Activated CD4-positive, alpha-beta memory T cell treated with anti-CD3 and anti-CD28 coated beads, Interleukin-2, amount 10 ng/mL, durations not matched to agents 7 days and 5 days (primary cell): Measurements from ENCODE around the gene CCNY. TPM values are rescaled to one million over a fixed set of nuclear protein-coding genes. Genes with fewer than 3 reads are reported as not detected.
A peak's percentile ranks its signal among the peaks of the same experiment; 100 is the strongest.

Experiments used
- CTCF ChIA-PET: fragments of 350-600 bp; sonication (Branson Sonifier 250); formaldehyde crosslinking; loops from one replicate; lab custom pipeline; 2021; ENCODE audit warnings: antibody characterized with exemption, inconsistent platforms; lab: Charles Lee
- POLR2A ChIA-PET: fragments of 350-600 bp; sonication (Branson Sonifier 250); formaldehyde crosslinking; loops from one replicate; lab custom pipeline; 2021; ENCODE audit warnings: antibody characterized with exemption; lab: Charles Lee
- DNase-seq: peaks from one replicate; pipeline ENCODE4 v3.0.0-alpha.2; 2020
- H3K27ac Mint-ChIP-seq: one replicate; pipeline ENCODE4 v1.8.0; 2021; ENCODE audit warnings: mild to moderate bottlenecking, mixed read lengths
- H3K27me3 Mint-ChIP-seq: one replicate; pipeline ENCODE4 v1.8.0; 2021; ENCODE audit warnings: mixed read lengths
- H3K36me3 Mint-ChIP-seq: one replicate; pipeline ENCODE4 v1.8.0; 2021; ENCODE audit warnings: low read depth, mixed read lengths
- H3K4me1 Mint-ChIP-seq: one replicate; pipeline ENCODE4 v1.8.0; 2021; ENCODE audit warnings: mixed read lengths
- H3K4me3 Mint-ChIP-seq: one replicate; pipeline ENCODE4 v1.8.0; 2021; ENCODE audit warnings: mild to moderate bottlenecking, mixed read lengths
- H3K9me3 Mint-ChIP-seq: one replicate; pipeline ENCODE4 v1.8.0; 2021; ENCODE audit warnings: mixed read lengths
- total RNA-seq, 2 experiments: library from RNA; stranded (reverse); gene quantifications; one replicate each; pipeline ENCODE4 v1.2.3, GENCODE V29; 2021

Gene CCNY
- total RNA-seq, 2 experiments from 2014 or later, result 49.3 to 56.7 TPM

GRCh38 chr10:35563261-35563891, 227.1 kb downstream of the CCNY start:
- Mint-ChIP-seq H3K27me3 (no peaks in the 10 kb centered on the region), H3K27ac (no peak overlapping the region), H3K9me3 (no peaks in the 10 kb centered on the region), H3K4me1 (peaks cover 5% of the 10 kb centered on the region), H3K4me3 (no peak overlapping the region), H3K36me3 (peaks cover 5% of the 10 kb centered on the region)
- DNase-seq, result peak; percentile 45
- CTCF ChIA-PET, result interaction anchor here (0.7 to 2.2 kb wide), 18 partner anchors 9 to 828 kb away, joined by 3 to 16 read pairs (median 4); partner anchors contain the start of gene CREM
- POLR2A ChIA-PET, result interaction anchor here (0.6 kb wide), 1 partner anchor 443 kb away, joined by 3 read pairs; no protein-coding TSS in a partner anchor

- peaks cover 5% of the 10 kb centered on the region for H3K4me1 Mint-ChIP-seq
- no peaks in the 10 kb centered on the region for H3K9me3 Mint-ChIP-seq
- ChIA-PET CTCF (interaction anchor here (0.7 to 2.2 kb wide), 6 partner anchors 11 to 827 kb away, joined by 3 to 16 read pairs (median 4); partner anchors contain the start of gene CREM), POLR2A (no interaction called here)
- H3K27ac Mint-ChIP-seq, result no peak overlapping the region
- DNase-seq, result no peak
- no peak overlapping the region for H3K4me3 Mint-ChIP-seq
- H3K27me3 Mint-ChIP-seq, result no peaks in the 10 kb centered on the region
- peaks cover 5% of the 10 kb centered on the region for H3K36me3 Mint-ChIP-seq
These were observed 228.1 kb downstream of the CCNY start for GRCh38 chr10:35564341-35564968.

GRCh38 chr10:35565602-35566081, 229.3 kb downstream of the CCNY start:
- Mint-ChIP-seq H3K27me3 (no peaks in the 10 kb centered on the region), H3K9me3 (no peaks in the 10 kb centered on the region), H3K4me3 (no peak overlapping the region), H3K4me1 (peaks cover 5% of the 10 kb centered on the region), H3K27ac (peak overlapping the region; percentile 26), H3K36me3 (peaks cover 5% of the 10 kb centered on the region)
- POLR2A ChIA-PET, result no interaction called here
- no peak for DNase-seq
- CTCF ChIA-PET, result interaction anchor here (0.6 kb wide), 1 partner anchor 346 kb away, joined by 3 read pairs; no protein-coding TSS in a partner anchor

GRCh38 chr10:35567951-35568350, 231.6 kb downstream of the CCNY start:
- ChIA-PET CTCF (no interaction called here), POLR2A (no interaction called here)
- Mint-ChIP-seq H3K9me3 (no peaks in the 10 kb centered on the region), H3K36me3 (peaks cover 8% of the 10 kb centered on the region), H3K4me3 (no peak overlapping the region), H3K27me3 (no peaks in the 10 kb centered on the region), H3K4me1 (peaks cover 5% of the 10 kb centered on the region), H3K27ac (no peak overlapping the region)
- DNase-seq, result no peak

GRCh38 chr10:35568483-35569015, 232.2 kb downstream of the CCNY start:
- Mint-ChIP-seq H3K4me3 (no peak overlapping the region), H3K27ac (no peak overlapping the region), H3K27me3 (no peaks in the 10 kb centered on the region), H3K4me1 (peaks cover 3% of the 10 kb centered on the region), H3K9me3 (no peaks in the 10 kb centered on the region), H3K36me3 (peaks cover 8% of the 10 kb centered on the region)
- POLR2A ChIA-PET, result no interaction called here
- CTCF ChIA-PET, result no interaction called here
- no peak for DNase-seq

- CTCF ChIA-PET, result no interaction called here
- no peak overlapping the region for H3K4me3 Mint-ChIP-seq
- POLR2A ChIA-PET, result no interaction called here
- H3K36me3 Mint-ChIP-seq, result peaks cover 11% of the 10 kb centered on the region
- no peak for DNase-seq
- peaks cover 3% of the 10 kb centered on the region for H3K4me1 Mint-ChIP-seq
- no peaks in the 10 kb centered on the region for H3K9me3 Mint-ChIP-seq
- H3K27ac Mint-ChIP-seq, result no peak overlapping the region
- H3K27me3 Mint-ChIP-seq, result no peaks in the 10 kb centered on the region
These were observed 232.9 kb downstream of the CCNY start for GRCh38 chr10:35569111-35569707.

GRCh38 chr10:35569836-35570235, 233.5 kb downstream of the CCNY start:
- POLR2A ChIA-PET, result no interaction called here
- DNase-seq, result no peak
- Mint-ChIP-seq H3K27me3 (no peaks in the 10 kb centered on the region), H3K4me3 (no peak overlapping the region), H3K4me1 (no peaks in the 10 kb centered on the region), H3K9me3 (no peaks in the 10 kb centered on the region), H3K27ac (no peak overlapping the region), H3K36me3 (peaks cover 11% of the 10 kb centered on the region)
- CTCF ChIA-PET, result no interaction called here

GRCh38 chr10:35570397-35570796, 234.1 kb downstream of the CCNY start:
- ChIA-PET CTCF (no interaction called here), POLR2A (no interaction called here)
- no peak overlapping the region for H3K4me3 Mint-ChIP-seq
- peaks cover 14% of the 10 kb centered on the region for H3K36me3 Mint-ChIP-seq
- no peaks in the 10 kb centered on the region for H3K9me3 Mint-ChIP-seq
- H3K27me3 Mint-ChIP-seq, result no peaks in the 10 kb centered on the region
- no peak for DNase-seq
- no peak overlapping the region for H3K27ac Mint-ChIP-seq
- H3K4me1 Mint-ChIP-seq, result peaks cover under 1% of the 10 kb centered on the region

GRCh38 chr10:35572583-35572982, 236.3 kb downstream of the CCNY start:
- H3K4me1 Mint-ChIP-seq, result peaks cover 2% of the 10 kb centered on the region
- peaks cover 12% of the 10 kb centered on the region for H3K36me3 Mint-ChIP-seq
- no peak for DNase-seq
- no peaks in the 10 kb centered on the region for H3K9me3 Mint-ChIP-seq
- ChIA-PET POLR2A (no interaction called here), CTCF (no interaction called here)
- H3K4me3 Mint-ChIP-seq, result no peak overlapping the region
- H3K27ac Mint-ChIP-seq, result no peak overlapping the region
- H3K27me3 Mint-ChIP-seq, result no peaks in the 10 kb centered on the region

- no peak for DNase-seq
- no peaks in the 10 kb centered on the region for H3K27me3 Mint-ChIP-seq
- CTCF ChIA-PET, result no interaction called here
- POLR2A ChIA-PET, result no interaction called here
- H3K4me3 Mint-ChIP-seq, result no peak overlapping the region
- peaks cover 12% of the 10 kb centered on the region for H3K36me3 Mint-ChIP-seq
- H3K4me1 Mint-ChIP-seq, result peaks cover 2% of the 10 kb centered on the region
- H3K9me3 Mint-ChIP-seq, result no peaks in the 10 kb centered on the region
- no peak overlapping the region for H3K27ac Mint-ChIP-seq
These were observed 237.5 kb downstream of the CCNY start for GRCh38 chr10:35573796-35574195.

GRCh38 chr10:35574924-35575352, 238.6 kb downstream of the CCNY start:
- CTCF ChIA-PET, result interaction anchor here (3.2 kb wide), 1 partner anchor 11 kb away, joined by 16 read pairs; no protein-coding TSS in a partner anchor

GRCh38 chr10:35575640-35576039, 239.3 kb downstream of the CCNY start:
- CTCF ChIA-PET, result interaction anchor here (3.2 kb wide), 1 partner anchor 12 kb away, joined by 16 read pairs; no protein-coding TSS in a partner anchor
- DNase-seq, result no peak
- Mint-ChIP-seq H3K27me3 (peaks cover under 1% of the 10 kb centered on the region), H3K27ac (no peak overlapping the region), H3K4me1 (peaks cover 2% of the 10 kb centered on the region), H3K4me3 (no peak overlapping the region), H3K9me3 (no peaks in the 10 kb centered on the region), H3K36me3 (peaks cover 12% of the 10 kb centered on the region)
- POLR2A ChIA-PET, result no interaction called here

More at GRCh38 chr10:35574924-35575352, 238.6 kb downstream of the CCNY start:
- H3K4me1 Mint-ChIP-seq, result peaks cover 2% of the 10 kb centered on the region
- no peak for DNase-seq
- no peaks in the 10 kb centered on the region for H3K9me3 Mint-ChIP-seq
- POLR2A ChIA-PET, result interaction anchor here (0.7 kb wide), 1 partner anchor 9 kb away, joined by 3 read pairs; no protein-coding TSS in a partner anchor
- H3K27me3 Mint-ChIP-seq, result no peaks in the 10 kb centered on the region
- H3K36me3 Mint-ChIP-seq, result peaks cover 12% of the 10 kb centered on the region
- H3K27ac Mint-ChIP-seq, result no peak overlapping the region
- H3K4me3 Mint-ChIP-seq, result no peak overlapping the region

- H3K27ac Mint-ChIP-seq, result no peak overlapping the region
- H3K4me1 Mint-ChIP-seq, result peaks cover 2% of the 10 kb centered on the region
- DNase-seq, result no peak
- ChIA-PET CTCF (interaction anchor here (3.2 kb wide), 1 partner anchor 13 kb away, joined by 16 read pairs; no protein-coding TSS in a partner anchor), POLR2A (no interaction called here)
- H3K9me3 Mint-ChIP-seq, result no peaks in the 10 kb centered on the region
- H3K27me3 Mint-ChIP-seq, result peaks cover 2% of the 10 kb centered on the region
- peaks cover 12% of the 10 kb centered on the region for H3K36me3 Mint-ChIP-seq
- no peak overlapping the region for H3K4me3 Mint-ChIP-seq
These were observed 240.4 kb downstream of the CCNY start for GRCh38 chr10:35576730-35577129.
